BJ (cell line): ENCODE data around the gene CCDC12. TPM values are rescaled to one million over a fixed set of nuclear protein-coding genes. Genes with fewer than 3 reads are reported as not detected.

Source experiments
- CTCF ChIA-PET: fragments of 350-600 bp; formaldehyde crosslinking; extraction: SDS; loops from one replicate; lab custom pipeline; 2021; ENCODE audit warnings: antibody characterized with exemption, inconsistent platforms; lab: Yijun Ruan, JAX
- POLR2A ChIA-PET: fragments of 300-600 bp; sonication (Branson Sonifier 250); formaldehyde crosslinking; extraction: SDS; loops from one replicate; lab custom pipeline; 2021; ENCODE audit warnings: antibody characterized with exemption; lab: Charles Lee
- DNase-seq: peaks from one replicate; pipeline ENCODE4 v3.0.0-alpha.2; 2011; ENCODE audit warnings: low read depth
- H3K27me3 ChIP-seq: 2 replicates; pipeline ENCODE4 v1.6.0; 2011; ENCODE audit warnings: low read length; ENCODE audit not compliant: control insufficient read depth, insufficient read depth
- H3K36me3 ChIP-seq: 2 replicates; pipeline ENCODE4 v1.5.1; 2011; ENCODE audit warnings: low read length; ENCODE audit not compliant: control insufficient read depth, insufficient read depth
- H3K4me3 ChIP-seq: 2 replicates; pipeline ENCODE4 v1.5.1; 2011; ENCODE audit warnings: low read depth, mild to moderate bottlenecking, control low read depth, low read length
- polyA plus RNA-seq: library from polyadenylated mRNA; depleted of rRNA; stranded (reverse); fragments of >200 nt; gene quantifications from 2 replicates; pipeline ENCODE4 v1.2.3, GENCODE V29; 2011
- TF ChIP-seq, protein P1 (sequence below): IDR thresholded peaks from 2 replicates; pipeline ENCODE4 v1.5.1; 2011; ENCODE audit warnings: low read depth, mild to moderate bottlenecking, control low read depth, inconsistent platforms, low read length, moderate library complexity; ENCODE audit not compliant: insufficient read depth

CCDC12 gene
- polyA plus RNA-seq, 1 experiment, result 20.8 TPM

DNA sequence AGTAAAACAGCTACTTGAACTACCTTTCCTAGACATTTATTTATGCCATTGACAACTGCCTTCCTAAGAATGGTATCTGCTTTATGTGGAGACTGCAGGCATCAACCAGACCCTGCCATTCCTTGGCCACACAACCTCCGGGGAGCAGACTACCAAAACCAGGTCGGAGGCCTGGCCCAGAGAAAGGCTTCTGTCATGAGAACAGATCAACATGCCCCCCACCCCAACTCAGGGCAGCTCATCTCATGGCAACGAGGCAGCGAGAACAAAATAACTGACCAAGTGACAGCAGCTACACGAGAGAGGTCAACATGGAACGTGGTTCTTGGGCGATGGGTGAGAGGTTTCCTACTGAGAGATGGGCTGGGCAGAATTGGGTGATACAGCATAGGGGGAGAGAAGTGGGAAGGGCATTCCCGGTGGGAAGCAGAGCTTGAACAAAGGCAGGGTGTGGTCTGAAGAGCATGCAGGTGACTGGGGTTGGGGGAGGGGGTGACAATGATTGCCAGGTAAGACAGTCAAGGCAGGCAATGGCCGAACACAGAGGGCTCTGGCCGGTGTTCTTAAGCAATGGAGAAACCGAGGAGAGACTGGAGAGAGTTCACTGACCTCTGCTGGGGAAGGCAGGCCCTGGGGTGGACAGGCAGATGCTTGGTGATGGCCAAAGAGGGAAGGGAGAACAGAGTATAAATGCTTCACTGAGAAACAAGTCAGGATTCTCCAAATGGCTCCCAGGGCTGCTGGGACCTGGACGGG, 33.9 kb downstream of the CCDC12 start:
- ChIA-PET POLR2A (no interaction called here), CTCF (interaction anchor here (1.2 kb wide), 1 partner anchor 48 kb away, joined by 4 read pairs; no protein-coding TSS in a partner anchor)
- Histone ChIP-seq H3K27me3 (no peaks in the 10 kb centered on the region), H3K4me3 (no peak overlapping the region), H3K36me3 (peaks cover 11% of the 10 kb centered on the region)
- TF ChIP-seq, protein P1, sequence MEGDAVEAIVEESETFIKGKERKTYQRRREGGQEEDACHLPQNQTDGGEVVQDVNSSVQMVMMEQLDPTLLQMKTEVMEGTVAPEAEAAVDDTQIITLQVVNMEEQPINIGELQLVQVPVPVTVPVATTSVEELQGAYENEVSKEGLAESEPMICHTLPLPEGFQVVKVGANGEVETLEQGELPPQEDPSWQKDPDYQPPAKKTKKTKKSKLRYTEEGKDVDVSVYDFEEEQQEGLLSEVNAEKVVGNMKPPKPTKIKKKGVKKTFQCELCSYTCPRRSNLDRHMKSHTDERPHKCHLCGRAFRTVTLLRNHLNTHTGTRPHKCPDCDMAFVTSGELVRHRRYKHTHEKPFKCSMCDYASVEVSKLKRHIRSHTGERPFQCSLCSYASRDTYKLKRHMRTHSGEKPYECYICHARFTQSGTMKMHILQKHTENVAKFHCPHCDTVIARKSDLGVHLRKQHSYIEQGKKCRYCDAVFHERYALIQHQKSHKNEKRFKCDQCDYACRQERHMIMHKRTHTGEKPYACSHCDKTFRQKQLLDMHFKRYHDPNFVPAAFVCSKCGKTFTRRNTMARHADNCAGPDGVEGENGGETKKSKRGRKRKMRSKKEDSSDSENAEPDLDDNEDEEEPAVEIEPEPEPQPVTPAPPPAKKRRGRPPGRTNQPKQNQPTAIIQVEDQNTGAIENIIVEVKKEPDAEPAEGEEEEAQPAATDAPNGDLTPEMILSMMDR, result no peak
- no peak for DNase-seq

DNA sequence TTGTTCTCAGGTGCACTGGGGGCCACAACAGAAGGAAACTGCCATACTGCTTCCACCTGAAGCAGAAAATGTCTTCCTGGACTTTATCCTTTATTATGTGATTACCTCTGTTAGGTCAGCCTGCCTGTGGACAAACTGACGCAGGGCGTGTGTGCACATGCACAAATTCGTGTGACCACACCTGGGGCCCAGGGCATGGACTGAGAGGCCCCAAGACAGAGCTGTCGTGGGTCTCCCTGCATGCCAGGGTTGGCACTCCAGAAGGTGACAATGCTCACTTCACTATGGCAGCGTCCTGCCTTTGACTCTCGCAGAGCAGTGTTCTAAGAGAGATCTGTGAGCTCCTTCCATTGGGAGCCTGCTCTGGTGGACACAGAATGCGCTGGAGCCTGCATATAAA, 34.5 kb downstream of the CCDC12 start:
- no peaks in the 10 kb centered on the region for H3K27me3 ChIP-seq
- DNase-seq, result no peak
- ChIA-PET CTCF (interaction anchor here (1.2 kb wide), 1 partner anchor 47 kb away, joined by 4 read pairs; no protein-coding TSS in a partner anchor), POLR2A (no interaction called here)
- TF ChIP-seq, protein P1, result no peak
- peaks cover 11% of the 10 kb centered on the region for H3K36me3 ChIP-seq
- H3K4me3 ChIP-seq, result no peak overlapping the region

DNA sequence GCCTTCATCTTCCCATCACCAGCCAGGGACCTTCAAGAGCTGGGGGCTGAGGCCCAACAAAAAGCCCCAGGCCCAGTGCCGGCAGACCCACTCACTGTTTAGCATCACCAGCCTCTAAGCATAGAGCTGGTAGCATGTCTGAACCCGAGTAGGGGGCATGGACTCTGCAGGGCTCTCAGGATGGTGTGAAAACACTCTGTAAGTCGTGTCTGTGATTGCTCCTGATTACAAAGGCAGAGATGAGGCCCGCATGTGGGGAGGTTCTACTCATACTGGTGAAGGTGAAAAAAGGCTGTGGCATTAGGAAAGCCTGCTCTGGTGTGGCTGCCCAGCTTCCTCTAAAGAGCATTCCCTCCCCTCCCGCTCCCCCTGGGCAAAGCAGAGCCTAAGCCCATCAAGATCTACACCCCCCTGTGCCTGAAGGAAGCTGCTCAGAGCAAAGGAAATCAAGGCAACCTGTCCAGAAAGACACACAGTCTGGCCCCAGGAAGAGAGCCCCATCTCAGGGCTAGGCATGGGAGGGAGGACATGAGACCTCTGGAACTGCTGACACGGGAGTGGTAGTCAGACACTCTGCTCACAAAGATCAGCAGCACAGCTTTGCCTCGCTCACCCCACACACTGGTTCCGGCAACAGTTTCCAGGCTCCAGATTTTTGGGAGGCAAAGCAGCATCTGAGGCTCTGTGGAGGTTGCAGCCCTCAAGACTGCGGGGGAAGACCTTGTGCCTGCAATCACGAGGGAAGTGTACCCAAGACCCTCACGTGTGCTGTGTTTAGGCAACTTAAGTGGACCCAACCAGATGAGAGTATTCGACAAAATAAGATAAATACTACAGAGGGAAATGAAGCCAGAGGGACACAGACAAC, 36.7 kb downstream of the CCDC12 start:
- ChIA-PET POLR2A (no interaction called here), CTCF (interaction anchor here (1.6 kb wide), 1 partner anchor 16 kb away, joined by 3 read pairs; no protein-coding TSS in a partner anchor)
- Histone ChIP-seq H3K4me3 (no peak overlapping the region), H3K36me3 (peaks cover 14% of the 10 kb centered on the region), H3K27me3 (no peaks in the 10 kb centered on the region)
- TF ChIP-seq, protein P1, result no peak
- no peak for DNase-seq

DNA sequence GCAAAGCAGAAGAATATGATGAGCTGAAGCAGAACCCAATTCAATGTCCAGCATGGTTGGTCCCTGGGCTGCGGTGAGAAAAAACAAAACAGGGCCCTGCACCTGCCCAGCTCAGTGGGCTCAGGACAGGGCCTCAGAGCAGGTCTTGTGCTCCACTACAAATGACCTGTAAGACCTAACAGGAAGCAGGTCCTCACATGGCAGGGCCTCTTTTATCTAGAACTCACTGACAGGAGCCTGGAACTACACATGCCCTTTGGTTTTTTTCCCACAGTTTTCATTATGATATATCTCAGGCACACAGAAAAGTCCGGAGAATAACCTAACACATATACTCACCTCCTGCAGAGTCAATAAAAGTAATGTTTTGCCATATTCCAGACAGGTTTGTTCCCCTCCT, 38.4 kb downstream of the CCDC12 start:
- H3K27me3 ChIP-seq, result no peaks in the 10 kb centered on the region
- no peak overlapping the region for H3K4me3 ChIP-seq
- TF ChIP-seq, protein P1, result no peak
- peaks cover 14% of the 10 kb centered on the region for H3K36me3 ChIP-seq
- ChIA-PET CTCF (no interaction called here), POLR2A (interaction anchor here (0.5 kb wide), 1 partner anchor 15 kb away, joined by 4 read pairs; no protein-coding TSS in a partner anchor)
- no peak for DNase-seq
